ENCODE results near the gene PRKACA. TPM values are rescaled to one million over a fixed set of nuclear protein-coding genes. Genes with fewer than 3 reads are reported as not detected.

PRKACA gene
- total and polyA plus RNA-seq, 2 donors (not counting 1 experiment from before 2014, with no cell fraction given), result 43.6 to 67.4 TPM

- H3K4me1 ChIP-seq (ENCODE audit: control insufficient read depth, extremely low read depth, insufficient read depth, low read length), result peaks cover 2% of the 10 kb centered on the region
- peak overlapping the region; percentile 35 to 61 (median 52) for H3K4me3 ChIP-seq (replicated peaks in 1 of 4; ENCODE audit: control extremely low read depth in 1 of 4, insufficient read depth in 1 of 4, low read depth in 3 of 4, low read length in 4 of 4)
- H3K79me2 ChIP-seq (ENCODE audit: control insufficient read depth, insufficient read depth, low read length), result no peaks in the 10 kb centered on the region
- TF ChIP-seq EZH2 (IDR thresholded peaks at IDR 0.05; ENCODE audit: low read length, missing control alignments), result no peak
- TF ChIP-seq CTCF (conservative IDR thresholded peaks at IDR 0.05 in 1 of 2, IDR thresholded peaks at IDR 0.05 in 1 of 2; ENCODE audit: low read depth in 1 of 2, low read length in 2 of 2), result no peak
- H3K36me3 ChIP-seq (ENCODE audit: control insufficient read depth, insufficient read depth, low read length), result peaks cover 11% of the 10 kb centered on the region
- no peak overlapping the region for H2AFZ ChIP-seq (ENCODE audit: low read length)
- no peak for DNase-seq (ENCODE audit: low read depth in 2 of 2)
- H3K4me2 ChIP-seq (ENCODE audit: extremely low read depth, insufficient read depth, low read length), result peak overlapping the region; percentile 82
- no peaks in the 10 kb centered on the region for H4K20me1 ChIP-seq (ENCODE audit: control insufficient read depth, extremely low read depth, insufficient read depth, low read length)
- no peaks in the 10 kb centered on the region for H3K9me3 ChIP-seq (ENCODE audit: control insufficient read depth, insufficient read depth, low read depth, low read length)
- H3K27me3 ChIP-seq (ENCODE audit: control insufficient read depth, insufficient read depth, low read length), result no peaks in the 10 kb centered on the region
- no peak overlapping the region for H3K27ac ChIP-seq (ENCODE audit: insufficient read depth, low read length)
- H3K9ac ChIP-seq (ENCODE audit: insufficient read depth, low read length), result peak overlapping the region; percentile 2
Observed at GRCh38 chr19:14088634-14089411, 28.7 kb downstream of the PRKACA start.

GRCh38 chr19:14086098-14086497 is 31.5 kb downstream of the PRKACA start:
- Histone ChIP-seq H3K9ac (ENCODE audit: insufficient read depth, low read length) (no peak overlapping the region), H3K4me3 (replicated peaks in 1 of 4; ENCODE audit: control extremely low read depth in 1 of 4, insufficient read depth in 1 of 4, low read depth in 3 of 4, low read length in 4 of 4) (no peak overlapping the region), H3K4me1 (ENCODE audit: control insufficient read depth, extremely low read depth, insufficient read depth, low read length) (no peaks in the 10 kb centered on the region), H3K27me3 (ENCODE audit: control insufficient read depth, insufficient read depth, low read length) (no peaks in the 10 kb centered on the region), H3K27ac (ENCODE audit: insufficient read depth, low read length) (no peak overlapping the region), H4K20me1 (ENCODE audit: control insufficient read depth, extremely low read depth, insufficient read depth, low read length) (no peaks in the 10 kb centered on the region), H3K36me3 (ENCODE audit: control insufficient read depth, insufficient read depth, low read length) (peaks cover 9% of the 10 kb centered on the region), H2AFZ (ENCODE audit: low read length) (no peak overlapping the region), H3K79me2 (ENCODE audit: control insufficient read depth, insufficient read depth, low read length) (no peaks in the 10 kb centered on the region), H3K9me3 (ENCODE audit: control insufficient read depth, insufficient read depth, low read depth, low read length) (no peaks in the 10 kb centered on the region), H3K4me2 (ENCODE audit: extremely low read depth, insufficient read depth, low read length) (no peak overlapping the region)
- DNase-seq (ENCODE audit: low read depth in 2 of 2), result no peak
- TF ChIP-seq EZH2 (IDR thresholded peaks at IDR 0.05; ENCODE audit: low read length, missing control alignments) (no peak), CTCF (conservative IDR thresholded peaks at IDR 0.05 in 1 of 2, IDR thresholded peaks at IDR 0.05 in 1 of 2; ENCODE audit: low read depth in 1 of 2, low read length in 2 of 2) (no peak)

- H3K4me3 ChIP-seq (replicated peaks in 1 of 4; ENCODE audit: control extremely low read depth in 1 of 4, insufficient read depth in 1 of 4, low read depth in 3 of 4, low read length in 4 of 4), result no peak within 1 kb of the TSS
- H3K9me3 ChIP-seq (ENCODE audit: control insufficient read depth, insufficient read depth, low read depth, low read length), result no peaks in the 10 kb centered on the region
- H3K36me3 ChIP-seq (ENCODE audit: control insufficient read depth, insufficient read depth, low read length), result peaks cover 9% of the 10 kb centered on the region
- H3K79me2 ChIP-seq (ENCODE audit: control insufficient read depth, insufficient read depth, low read length), result no peaks in the 10 kb centered on the region
- no peak within 1 kb of the TSS for H2AFZ ChIP-seq (ENCODE audit: low read length)
- no peaks in the 10 kb centered on the region for H4K20me1 ChIP-seq (ENCODE audit: control insufficient read depth, extremely low read depth, insufficient read depth, low read length)
- H3K4me1 ChIP-seq (ENCODE audit: control insufficient read depth, extremely low read depth, insufficient read depth, low read length), result no peaks in the 10 kb centered on the region
- no peaks in the 10 kb centered on the region for H3K27me3 ChIP-seq (ENCODE audit: control insufficient read depth, insufficient read depth, low read length)
- TF ChIP-seq CTCF (conservative IDR thresholded peaks at IDR 0.05 in 1 of 2, IDR thresholded peaks at IDR 0.05 in 1 of 2; ENCODE audit: low read depth in 1 of 2, low read length in 2 of 2), result no peak
- no peak within 1 kb of the TSS for H3K4me2 ChIP-seq (ENCODE audit: extremely low read depth, insufficient read depth, low read length)
- no peak for DNase-seq (ENCODE audit: low read depth in 2 of 2)
- no peak within 1 kb of the TSS for H3K27ac ChIP-seq (ENCODE audit: insufficient read depth, low read length)
- H3K9ac ChIP-seq (ENCODE audit: insufficient read depth, low read length), result no peak within 1 kb of the TSS
Observed at GRCh38 chr19:14085309-14085995, 32.1 kb downstream of the PRKACA start, which contains the start of gene C19orf67. Gene C19orf67 (minus strand): TSS chr19:14085783. CDS start chr19:14085627, 156 bp downstream.

Measured in fibroblast of lung (primary cell).